ENCODE results near the gene IL1R2. TPM values are rescaled to one million over a fixed set of nuclear protein-coding genes. Genes with fewer than 3 reads are reported as not detected.

Gene IL1R2
- total and polyA plus RNA-seq, 2 donors (not counting 1 experiment from before 2014, with no cell fraction given): 0.17 to 0.20 TPM

GRCh38 chr2:102028470-102028869 is 36.7 kb downstream of the IL1R2 start:
- Histone ChIP-seq H3K9ac (ENCODE audit: insufficient read depth, low read length) (no peak overlapping the region), H3K4me1 (ENCODE audit: control insufficient read depth, extremely low read depth, insufficient read depth, low read length) (peaks cover 19% of the 10 kb centered on the region), H3K79me2 (ENCODE audit: control insufficient read depth, insufficient read depth, low read length) (no peaks in the 10 kb centered on the region), H3K9me3 (ENCODE audit: control insufficient read depth, insufficient read depth, low read depth, low read length) (no peaks in the 10 kb centered on the region), H3K27ac (ENCODE audit: insufficient read depth, low read length) (no peak overlapping the region), H2AFZ (ENCODE audit: low read length) (no peak overlapping the region), H3K36me3 (ENCODE audit: control insufficient read depth, insufficient read depth, low read length) (no peaks in the 10 kb centered on the region), H3K4me2 (ENCODE audit: extremely low read depth, insufficient read depth, low read length) (no peak overlapping the region), H3K4me3 (replicated peaks in 1 of 4; ENCODE audit: control extremely low read depth in 1 of 4, insufficient read depth in 1 of 4, low read depth in 3 of 4, low read length in 4 of 4) (no peak overlapping the region), H3K27me3 (ENCODE audit: control insufficient read depth, insufficient read depth, low read length) (no peaks in the 10 kb centered on the region), H4K20me1 (ENCODE audit: control insufficient read depth, extremely low read depth, insufficient read depth, low read length) (no peaks in the 10 kb centered on the region)
- DNase-seq (ENCODE audit: low read depth in 2 of 2): no peak
- no peak for TF ChIP-seq EZH2 (IDR thresholded peaks at IDR 0.05; ENCODE audit: low read length, missing control alignments)
- no peak for TF ChIP-seq CTCF (conservative IDR thresholded peaks at IDR 0.05 in 1 of 2, IDR thresholded peaks at IDR 0.05 in 1 of 2; ENCODE audit: low read depth in 1 of 2, low read length in 2 of 2)

GRCh38 chr2:102029405-102029804 is 37.6 kb downstream of the IL1R2 start:
- Histone ChIP-seq H3K9me3 (ENCODE audit: control insufficient read depth, insufficient read depth, low read depth, low read length) (no peaks in the 10 kb centered on the region), H3K9ac (ENCODE audit: insufficient read depth, low read length) (no peak overlapping the region), H3K4me1 (ENCODE audit: control insufficient read depth, extremely low read depth, insufficient read depth, low read length) (peaks cover 23% of the 10 kb centered on the region), H3K36me3 (ENCODE audit: control insufficient read depth, insufficient read depth, low read length) (no peaks in the 10 kb centered on the region), H3K79me2 (ENCODE audit: control insufficient read depth, insufficient read depth, low read length) (no peaks in the 10 kb centered on the region), H4K20me1 (ENCODE audit: control insufficient read depth, extremely low read depth, insufficient read depth, low read length) (no peaks in the 10 kb centered on the region), H3K27me3 (ENCODE audit: control insufficient read depth, insufficient read depth, low read length) (no peaks in the 10 kb centered on the region), H3K4me2 (ENCODE audit: extremely low read depth, insufficient read depth, low read length) (no peak overlapping the region), H3K27ac (ENCODE audit: insufficient read depth, low read length) (no peak overlapping the region), H2AFZ (ENCODE audit: low read length) (no peak overlapping the region), H3K4me3 (replicated peaks in 1 of 4; ENCODE audit: control extremely low read depth in 1 of 4, insufficient read depth in 1 of 4, low read depth in 3 of 4, low read length in 4 of 4) (no peak overlapping the region)
- TF ChIP-seq CTCF (conservative IDR thresholded peaks at IDR 0.05 in 1 of 2, IDR thresholded peaks at IDR 0.05 in 1 of 2; ENCODE audit: low read depth in 1 of 2, low read length in 2 of 2) (no peak), EZH2 (IDR thresholded peaks at IDR 0.05; ENCODE audit: low read length, missing control alignments) (no peak)
- DNase-seq (ENCODE audit: low read depth in 2 of 2): no peak

- Histone ChIP-seq H3K9me3 (ENCODE audit: control insufficient read depth, insufficient read depth, low read depth, low read length) (no peaks in the 10 kb centered on the region), H3K27ac (ENCODE audit: insufficient read depth, low read length) (no peak overlapping the region), H3K4me1 (ENCODE audit: control insufficient read depth, extremely low read depth, insufficient read depth, low read length) (peaks cover 23% of the 10 kb centered on the region), H3K27me3 (ENCODE audit: control insufficient read depth, insufficient read depth, low read length) (no peaks in the 10 kb centered on the region), H3K79me2 (ENCODE audit: control insufficient read depth, insufficient read depth, low read length) (no peaks in the 10 kb centered on the region), H3K36me3 (ENCODE audit: control insufficient read depth, insufficient read depth, low read length) (no peaks in the 10 kb centered on the region), H4K20me1 (ENCODE audit: control insufficient read depth, extremely low read depth, insufficient read depth, low read length) (no peaks in the 10 kb centered on the region), H2AFZ (ENCODE audit: low read length) (no peak overlapping the region), H3K9ac (ENCODE audit: insufficient read depth, low read length) (no peak overlapping the region), H3K4me2 (ENCODE audit: extremely low read depth, insufficient read depth, low read length) (no peak overlapping the region), H3K4me3 (replicated peaks in 1 of 4; ENCODE audit: control extremely low read depth in 1 of 4, insufficient read depth in 1 of 4, low read depth in 3 of 4, low read length in 4 of 4) (no peak overlapping the region)
- TF ChIP-seq EZH2 (IDR thresholded peaks at IDR 0.05; ENCODE audit: low read length, missing control alignments) (no peak), CTCF (conservative IDR thresholded peaks at IDR 0.05 in 1 of 2, IDR thresholded peaks at IDR 0.05 in 1 of 2; ENCODE audit: low read depth in 1 of 2, low read length in 2 of 2) (no peak)
- DNase-seq (ENCODE audit: low read depth in 2 of 2): no peak
Observed at GRCh38 chr2:102029952-102030351, 38.2 kb downstream of the IL1R2 start.
